ENCODE results near the gene ERI2.

DNA sequence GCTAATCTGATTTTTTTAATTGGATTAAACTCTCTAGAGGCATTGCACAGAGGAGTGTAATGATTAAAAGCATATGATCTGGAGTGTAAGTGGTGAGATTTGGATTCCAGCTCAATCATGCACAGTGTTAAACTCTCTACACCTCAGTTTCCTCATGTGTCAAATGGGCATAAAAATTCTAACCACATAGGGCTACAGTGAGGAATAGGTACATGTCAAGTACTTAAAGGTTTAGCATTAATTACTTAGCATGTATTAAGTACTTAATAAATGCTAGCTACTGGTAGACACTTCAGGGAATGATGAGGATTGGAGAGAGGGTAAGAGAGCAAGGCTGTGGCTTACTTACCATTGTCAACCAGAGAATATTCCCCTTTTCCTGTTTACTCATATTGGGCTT is 17.1 kb downstream of the ERI2 start:
- TF ChIP-seq POLR2A (IDR thresholded peaks at IDR 0.05) (no peak), CTCF (IDR thresholded peaks at IDR 0.05) (no peak), EP300 (IDR thresholded peaks at IDR 0.05) (no peak), POLR2AphosphoS5 (IDR thresholded peaks at IDR 0.05) (no peak)
